ENCODE measurements around the gene ARMC2.
"Not testable (repeated sequence)": the region's sequence is repeated elsewhere in the genome, so short reads cannot be mapped to it uniquely, and the experiment has no call there.

Gene ARMC2, protein sequence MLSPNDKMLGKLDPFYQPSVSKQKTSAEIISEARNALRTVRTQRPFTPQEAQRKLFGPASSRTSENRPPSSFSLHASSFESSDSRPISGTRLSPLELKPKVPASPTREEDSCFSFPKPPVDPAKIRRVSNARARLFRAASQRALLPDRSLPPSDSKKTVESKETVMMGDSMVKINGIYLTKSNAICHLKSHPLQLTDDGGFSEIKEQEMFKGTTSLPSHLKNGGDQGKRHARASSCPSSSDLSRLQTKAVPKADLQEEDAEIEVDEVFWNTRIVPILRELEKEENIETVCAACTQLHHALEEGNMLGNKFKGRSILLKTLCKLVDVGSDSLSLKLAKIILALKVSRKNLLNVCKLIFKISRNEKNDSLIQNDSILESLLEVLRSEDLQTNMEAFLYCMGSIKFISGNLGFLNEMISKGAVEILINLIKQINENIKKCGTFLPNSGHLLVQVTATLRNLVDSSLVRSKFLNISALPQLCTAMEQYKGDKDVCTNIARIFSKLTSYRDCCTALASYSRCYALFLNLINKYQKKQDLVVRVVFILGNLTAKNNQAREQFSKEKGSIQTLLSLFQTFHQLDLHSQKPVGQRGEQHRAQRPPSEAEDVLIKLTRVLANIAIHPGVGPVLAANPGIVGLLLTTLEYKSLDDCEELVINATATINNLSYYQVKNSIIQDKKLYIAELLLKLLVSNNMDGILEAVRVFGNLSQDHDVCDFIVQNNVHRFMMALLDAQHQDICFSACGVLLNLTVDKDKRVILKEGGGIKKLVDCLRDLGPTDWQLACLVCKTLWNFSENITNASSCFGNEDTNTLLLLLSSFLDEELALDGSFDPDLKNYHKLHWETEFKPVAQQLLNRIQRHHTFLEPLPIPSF

DNA sequence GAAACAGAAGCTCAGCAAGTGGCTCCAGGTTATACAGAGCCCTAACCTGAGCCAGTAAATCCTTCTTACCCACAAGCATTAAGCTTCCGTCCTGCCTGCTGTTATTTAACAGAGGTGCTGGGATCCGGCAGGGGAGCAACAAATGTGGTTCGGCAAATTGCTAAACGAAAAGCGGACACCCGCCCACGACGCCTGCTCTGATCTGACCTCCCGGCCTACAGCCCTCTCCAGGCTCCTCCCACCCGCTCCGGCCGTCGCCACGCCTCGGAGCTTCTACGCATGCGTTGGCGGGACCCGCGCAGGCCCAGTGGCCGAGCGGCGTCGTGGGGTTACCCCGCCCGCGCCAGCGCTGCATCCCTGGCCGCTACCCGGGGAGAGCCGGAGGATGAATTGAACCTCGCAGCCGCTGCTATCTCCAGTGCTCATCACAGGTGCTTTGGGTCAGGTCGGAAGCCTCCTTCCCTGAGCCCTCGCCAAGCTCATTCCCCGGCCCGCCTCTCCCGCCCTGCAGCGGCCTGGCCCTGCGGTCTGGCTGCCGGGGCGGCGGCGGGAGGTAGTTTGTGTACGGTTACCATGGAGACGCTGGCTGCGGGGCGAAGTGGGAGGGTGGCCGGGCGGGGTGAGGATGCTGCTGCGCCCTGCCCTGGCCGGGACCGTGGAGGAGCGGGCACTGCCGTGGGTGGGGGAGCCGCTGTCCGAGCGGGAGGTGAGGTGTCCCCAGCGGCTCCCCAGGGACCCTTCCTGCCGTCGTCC lies at the start of gene ARMC2:
Gene ARMC2, plus strand, starts transcription at position 307 of the 753 bp plus-strand sequence. CDS start 5,846 bp downstream, outside the sequence.
- FAIRE-seq, result no peak

- no peak for FAIRE-seq
These were observed 49.4 kb upstream of the ARMC2 start for GRCh38 chr6:108798670-108799353.

- FAIRE-seq, result no peak
These were observed 48.9 kb upstream of the ARMC2 start for GRCh38 chr6:108799354-108799717.

- no peak for FAIRE-seq
These were observed 48.4 kb upstream of the ARMC2 start for GRCh38 chr6:108799791-108800190.

DNA sequence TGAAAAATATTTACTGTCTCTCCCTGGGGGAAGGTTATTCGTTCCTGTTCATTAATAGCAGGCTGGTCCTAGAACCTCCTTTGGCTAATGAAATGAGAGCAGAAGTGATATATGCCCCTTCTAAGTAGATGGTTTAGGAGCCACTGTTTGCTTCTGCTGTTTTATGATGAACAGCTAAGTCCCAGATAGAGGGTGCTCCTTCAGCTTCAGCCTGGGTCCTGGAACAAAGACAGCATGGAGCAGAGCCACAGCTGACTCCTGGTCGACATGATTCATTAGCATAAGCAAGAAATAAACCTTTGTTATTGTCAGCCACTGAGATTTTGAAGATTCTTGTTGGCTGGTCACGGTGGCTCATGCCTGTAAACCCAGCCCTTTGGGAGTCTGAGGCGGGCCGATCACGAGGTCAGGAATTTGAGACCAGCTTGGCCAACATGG lies 47.8 kb upstream of the ARMC2 start:
- no peak for FAIRE-seq

GRCh38 chr6:108801366-108801765 lies 46.9 kb upstream of the ARMC2 start:
- FAIRE-seq, result no peak

GRCh38 chr6:108803982-108804490 lies 44.2 kb upstream of the ARMC2 start:
- FAIRE-seq, result no peak

DNA sequence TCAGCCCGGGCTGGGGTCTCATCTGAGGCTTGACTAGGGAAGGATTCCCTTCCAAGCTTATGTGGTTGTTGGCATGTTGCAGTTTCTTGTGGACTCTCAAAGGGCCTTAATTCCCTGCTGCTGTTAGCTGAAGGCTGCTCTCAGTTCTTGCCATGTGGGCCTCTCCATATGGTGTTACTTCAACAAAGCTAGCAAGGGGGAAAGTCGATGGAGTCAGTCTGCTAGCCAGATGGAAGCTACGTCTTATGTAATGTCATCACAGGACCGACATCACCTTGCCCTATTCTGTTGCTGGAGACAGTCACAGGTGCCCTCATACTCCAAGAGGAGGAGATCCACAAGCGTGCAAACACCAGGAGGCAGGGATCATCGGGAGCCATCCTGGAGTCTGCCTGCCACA lies 43.3 kb upstream of the ARMC2 start:
- FAIRE-seq, result no peak

- no peak for FAIRE-seq
These were observed 42.5 kb upstream of the ARMC2 start for GRCh38 chr6:108805611-108806167.

- FAIRE-seq, result no peak
These were observed 42.1 kb upstream of the ARMC2 start for GRCh38 chr6:108806171-108806570.

DNA sequence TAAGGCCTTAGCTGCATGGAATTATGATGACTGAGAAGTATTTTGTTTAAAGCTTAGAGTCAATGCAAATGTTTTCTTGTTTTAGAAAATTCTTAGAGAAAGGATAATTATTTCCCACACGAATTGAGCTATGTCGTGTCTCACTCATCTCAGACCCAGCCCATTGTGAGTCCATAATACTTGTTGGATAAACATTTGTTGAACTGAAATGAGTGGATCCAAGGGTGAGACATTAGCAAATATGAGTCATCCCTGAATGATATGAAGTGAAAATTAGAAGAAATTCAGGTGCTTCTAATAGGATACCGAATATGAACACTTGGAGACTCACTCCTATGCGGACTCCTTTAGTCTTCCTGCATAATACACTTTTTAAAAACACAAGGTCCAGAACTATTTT lies 41.6 kb upstream of the ARMC2 start:
- FAIRE-seq, result no peak

GRCh38 chr6:108807928-108808327 lies 40.3 kb upstream of the ARMC2 start:
- FAIRE-seq, result no peak

DNA sequence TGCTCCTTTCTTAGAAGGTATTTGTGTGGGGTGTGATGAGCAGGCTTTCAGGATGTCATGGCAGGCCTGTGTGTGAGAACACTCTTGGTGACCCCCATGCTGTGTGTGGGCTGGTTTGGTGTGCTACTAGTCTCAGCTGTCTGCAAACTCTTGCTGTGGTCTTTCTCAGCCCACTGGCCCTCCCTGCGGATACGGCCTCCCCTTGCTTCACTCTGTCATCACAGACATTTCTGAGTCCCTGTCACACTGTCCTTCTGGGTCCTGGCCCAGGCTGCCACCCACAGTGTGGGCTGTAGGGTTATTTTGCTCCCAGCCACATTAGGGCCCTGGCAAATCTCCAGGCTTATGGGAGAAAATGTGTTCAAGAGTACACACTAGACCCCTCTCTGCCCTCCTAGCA lies 39.0 kb upstream of the ARMC2 start:
- FAIRE-seq, result no peak

- FAIRE-seq, result no peak
These were observed 38.1 kb upstream of the ARMC2 start for GRCh38 chr6:108810057-108810643.

- FAIRE-seq, result no peak
These were observed 36.7 kb upstream of the ARMC2 start for GRCh38 chr6:108811490-108811889.

GRCh38 chr6:108813218-108813617 lies 35.0 kb upstream of the ARMC2 start:
- not testable (repeated sequence) for FAIRE-seq

DNA sequence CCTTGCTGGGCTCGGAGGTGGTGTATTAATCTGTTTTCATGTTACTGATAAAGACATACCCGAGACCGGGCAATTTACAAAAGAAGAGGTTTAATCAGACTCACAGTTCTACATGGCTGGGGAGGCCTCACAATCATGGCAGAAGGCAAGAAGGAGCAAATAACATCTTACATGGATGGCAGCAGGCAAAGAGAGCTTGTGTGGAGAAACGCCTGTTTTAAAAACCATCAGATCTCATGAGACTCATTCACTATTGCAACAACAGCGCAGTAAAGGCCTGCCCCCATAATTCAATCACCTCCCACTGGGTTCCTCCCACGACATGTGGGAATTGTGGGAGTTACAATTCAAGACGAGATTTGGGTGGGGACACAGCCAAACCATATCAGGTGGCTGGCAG lies 30.9 kb upstream of the ARMC2 start:
- FAIRE-seq, result not testable (repeated sequence)

- FAIRE-seq, result peak; percentile 96
These were observed 28.2 kb upstream of the ARMC2 start for GRCh38 chr6:108820006-108820405.

DNA sequence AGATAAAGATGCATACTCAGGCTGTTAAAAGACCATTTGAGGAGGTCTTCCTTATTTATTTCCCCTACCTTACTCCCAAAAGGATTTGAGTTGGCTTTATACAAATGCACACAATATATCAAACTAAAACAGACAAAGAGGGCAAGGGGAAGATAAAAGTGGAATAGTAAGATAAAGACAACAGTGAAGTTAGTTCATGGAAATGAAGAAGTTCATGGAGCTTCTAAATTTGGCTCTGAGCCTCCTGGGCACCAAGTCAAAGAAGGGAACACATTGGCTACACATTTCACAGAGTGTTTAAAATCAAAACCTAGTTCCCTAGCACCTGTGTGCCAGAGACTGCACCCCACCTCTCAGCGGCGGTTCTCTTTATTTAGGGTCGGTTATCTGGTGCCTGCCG lies 25.8 kb upstream of the ARMC2 start:
- FAIRE-seq, result no peak

DNA sequence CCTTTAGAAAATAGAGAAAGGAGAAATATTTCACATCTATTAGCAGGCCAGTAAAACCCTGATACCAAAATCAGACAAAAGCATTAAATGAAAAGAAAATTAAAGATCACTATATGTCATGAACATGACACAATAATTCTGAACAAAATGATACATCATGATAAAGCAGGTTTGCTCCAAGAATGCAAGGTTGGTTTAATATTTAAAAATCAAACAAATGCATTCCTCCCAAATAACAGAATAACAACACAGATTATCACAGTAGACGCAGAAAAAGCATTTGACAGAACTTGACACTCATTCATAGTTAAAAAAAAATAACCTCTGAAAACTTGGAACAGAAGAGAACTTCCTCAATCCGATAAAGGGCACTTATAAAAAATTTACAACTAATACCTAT lies 22.9 kb upstream of the ARMC2 start:
- FAIRE-seq, result no peak

DNA sequence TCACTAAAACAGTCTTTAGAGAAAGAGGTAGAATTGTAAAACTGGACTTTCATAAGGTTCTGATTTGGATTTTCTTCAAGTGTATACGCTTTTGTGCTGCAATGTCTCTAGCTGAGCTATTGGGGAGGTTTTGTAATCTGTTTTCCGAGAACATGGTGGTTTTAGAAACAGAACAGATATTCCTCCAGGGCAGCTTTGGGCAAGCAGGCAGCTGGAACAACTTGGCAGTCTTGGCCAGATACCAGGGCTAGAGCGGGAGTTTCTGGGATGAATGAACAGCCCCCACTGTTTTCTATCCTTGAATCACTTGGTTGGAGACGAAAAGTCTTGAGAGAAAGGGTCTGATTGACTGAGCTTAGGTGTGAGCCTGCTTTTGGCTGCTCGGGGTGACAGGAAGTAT lies 17.1 kb upstream of the ARMC2 start:
- FAIRE-seq, result no peak

DNA sequence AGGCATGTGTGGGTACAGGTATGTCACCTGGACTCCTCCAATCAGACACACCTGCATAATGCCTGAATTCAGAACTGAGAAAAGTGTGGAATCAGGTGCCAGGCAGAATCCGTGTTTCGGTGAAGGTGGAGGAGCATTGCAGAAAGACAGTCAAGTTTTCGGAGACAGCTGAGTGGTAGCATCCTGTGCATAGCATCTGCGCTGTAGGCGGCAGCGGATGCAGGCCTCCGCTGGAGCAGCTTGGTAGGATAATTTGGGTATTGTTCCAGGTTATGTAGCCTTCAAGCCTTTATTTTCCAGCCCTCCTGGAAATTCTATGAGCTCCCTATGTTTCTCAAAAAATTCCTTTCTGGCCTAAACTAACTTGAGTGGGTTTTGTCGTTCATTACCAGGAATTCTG lies 15.5 kb upstream of the ARMC2 start:
- no peak for FAIRE-seq
